GM23248 (cell line): ENCODE data around the gene OR10K1. TPM values are rescaled to one million over a fixed set of nuclear protein-coding genes. Genes with fewer than 3 reads are reported as not detected.

Source experiments
- DNase-seq: peaks from one replicate; pipeline ENCODE4 v3.0.0-alpha.2; 2015
- H2AFZ ChIP-seq: fragments of 200-600 bp; sonication (generic); 2 replicates; pipeline ENCODE4 v1.6.1; 2016; ENCODE audit warnings: antibody characterized with exemption
- H3F3A ChIP-seq: fragments of 200-600 bp; sonication (generic); 2 replicates; pipeline ENCODE4 v1.6.1; 2016; ENCODE audit warnings: mild to moderate bottlenecking, antibody characterized with exemption, mixed run types; ENCODE audit not compliant: insufficient read depth
- H3K27ac ChIP-seq: fragments of 200-600 bp; sonication (generic); 2 replicates; pipeline ENCODE4 v1.5.1; 2016; ENCODE audit warnings: mild to moderate bottlenecking
- H3K27me3 ChIP-seq: fragments of 200-600 bp; sonication (generic); replicated peaks from 2 replicates; pipeline ENCODE4 v1.6.1; 2016; ENCODE audit warnings: mild to moderate bottlenecking; ENCODE audit not compliant: insufficient read depth
- H3K36me3 ChIP-seq: fragments of 200-600 bp; sonication (generic); 2 replicates; pipeline ENCODE4 v1.6.1; 2016; ENCODE audit warnings: low read depth, mild to moderate bottlenecking
- H3K4me1 ChIP-seq: fragments of 200-600 bp; sonication (generic); 2 replicates; pipeline ENCODE4 v1.6.1; 2016; ENCODE audit warnings: mild to moderate bottlenecking; ENCODE audit not compliant: insufficient read depth
- H3K4me2 ChIP-seq: fragments of 200-600 bp; sonication (generic); one replicate; pipeline ENCODE4 v1.6.1; 2016; ENCODE audit warnings: mild to moderate bottlenecking; ENCODE audit not compliant: unreplicated experiment
- H3K4me3 ChIP-seq: fragments of 200-600 bp; sonication (generic); 2 replicates; pipeline ENCODE4 v1.5.1; 2016; ENCODE audit warnings: mild to moderate bottlenecking
- H3K79me2 ChIP-seq: fragments of 200-600 bp; sonication (generic); 2 replicates; pipeline ENCODE4 v1.6.1; 2016; ENCODE audit warnings: mild to moderate bottlenecking; ENCODE audit not compliant: insufficient read depth
- H3K9ac ChIP-seq: fragments of 200-600 bp; sonication (generic); 2 replicates; pipeline ENCODE4 v1.6.1; 2016; ENCODE audit warnings: mild to moderate bottlenecking
- H3K9me2 ChIP-seq: fragments of 200-600 bp; sonication (generic); 2 replicates; pipeline ENCODE4 v1.6.1; 2016; ENCODE audit warnings: mixed run types, mild to moderate bottlenecking, moderate library complexity; ENCODE audit not compliant: insufficient read depth
- H3K9me3 ChIP-seq: fragments of 200-600 bp; sonication (generic); one replicate; pipeline ENCODE4 v1.6.1; 2017; ENCODE audit warnings: low read depth
- H4K20me1 ChIP-seq: fragments of 200-600 bp; sonication (generic); 2 replicates; pipeline ENCODE4 v1.6.0; 2016; ENCODE audit not compliant: insufficient read depth
- EZH2 ChIP-seq: fragments of 200-600 bp; sonication (generic); IDR thresholded peaks from 2 replicates; pipeline ENCODE4 v1.6.1; 2018; ENCODE audit warnings: antibody characterized with exemption, mild to moderate bottlenecking; ENCODE audit not compliant: insufficient read depth, poor library complexity, severe bottlenecking
- EZH2phosphoT487 ChIP-seq: fragments of 200-600 bp; sonication (generic); IDR thresholded peaks from 2 replicates; pipeline ENCODE4 v1.6.1; 2018; ENCODE audit warnings: antibody characterized with exemption, moderate library complexity, mild to moderate bottlenecking, low read depth; ENCODE audit not compliant: insufficient read depth
- WGBS, 2 experiments: methylation state at CpG; one replicate each; pipeline ENCODE4 v1.1.6; 2015 to 2017; ENCODE audit warnings: low lambda C conversion rate in 2 of 2, low coverage in 1 of 2; ENCODE audit errors: missing lambda C conversion rate in 2 of 2; 5-methylcytosine and 5-hydroxymethylcytosine counted together
- in situ Hi-C: fragments of 300-500 bp; cut with MboI; formaldehyde crosslinking; loops from 2 replicates; pipeline ENCODE4 v1.15.0; 2020
- polyA plus RNA-seq: library from polyadenylated mRNA; unstranded; fragments of >200 nt; fragmentation: Nextera tagmentation; extraction: Ambion mirVana; gene quantifications from 2 replicates; pipeline ENCODE4 v1.2.1, GENCODE V29; 2016
- total RNA-seq: library from RNA; depleted of rRNA; stranded (reverse); fragments of >200 nt; shearing (Covaris generic); gene quantifications from 2 replicates; pipeline ENCODE4 v1.2.3, GENCODE V29; 2014

Gene OR10K1
- total and polyA plus RNA-seq, 2 experiments from 2014 or later = not detected

DNA sequence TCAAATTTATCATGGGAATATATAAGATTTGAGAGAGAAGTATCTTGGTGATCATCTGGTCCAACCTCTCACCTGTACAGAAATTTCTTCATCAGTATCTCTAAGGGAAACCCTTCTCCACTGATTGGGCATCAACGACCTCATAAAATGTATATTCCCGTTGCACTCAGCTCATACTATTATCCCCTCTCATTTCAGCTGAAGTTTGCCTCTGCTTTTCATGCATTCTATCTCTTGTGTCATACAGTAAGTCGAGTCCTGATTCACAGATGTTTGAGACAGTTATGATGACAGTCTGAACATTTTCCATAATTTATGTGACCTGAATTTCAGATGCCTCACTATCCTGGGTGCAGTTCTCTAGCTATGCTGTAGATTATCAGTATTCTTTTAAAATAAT, 31.4 kb downstream of the OR10K1 start:
- no peaks in the 10 kb centered on the region for H3K9me2 ChIP-seq
- H3K36me3 ChIP-seq = no peaks in the 10 kb centered on the region
- 5% methylated on average over 3 of the region's 3 CpGs for WGBS, 2 experiments
- H3K27ac ChIP-seq = no peak overlapping the region
- no peak overlapping the region for H3K9ac ChIP-seq
- H2AFZ ChIP-seq = no peak overlapping the region
- H3K4me3 ChIP-seq = no peak overlapping the region
- no peaks in the 10 kb centered on the region for H4K20me1 ChIP-seq
- no peaks in the 10 kb centered on the region for H3F3A ChIP-seq
- H3K4me2 ChIP-seq = no peak overlapping the region
- no peaks in the 10 kb centered on the region for H3K27me3 ChIP-seq
- no peaks in the 10 kb centered on the region for H3K9me3 ChIP-seq
- no peak for DNase-seq
- no peaks in the 10 kb centered on the region for H3K79me2 ChIP-seq
- TF ChIP-seq EZH2 (no peak), EZH2phosphoT487 (no peak)
- in situ Hi-C loops = no loop called here
- no peaks in the 10 kb centered on the region for H3K4me1 ChIP-seq

- Histone ChIP-seq H3K9ac (no peak overlapping the region), H3K79me2 (no peaks in the 10 kb centered on the region), H2AFZ (no peak overlapping the region), H3K27me3 (no peaks in the 10 kb centered on the region; the same call in 1 of the 2 replicates), H3K9me2 (no peaks in the 10 kb centered on the region), H3K4me3 (no peak overlapping the region), H4K20me1 (no peaks in the 10 kb centered on the region), H3K4me2 (no peak overlapping the region), H3F3A (no peaks in the 10 kb centered on the region), H3K9me3 (no peaks in the 10 kb centered on the region), H3K36me3 (no peaks in the 10 kb centered on the region), H3K27ac (no peak overlapping the region), H3K4me1 (no peaks in the 10 kb centered on the region)
- no peak for TF ChIP-seq EZH2phosphoT487
- TF ChIP-seq EZH2 = no peak
- in situ Hi-C loops = no loop called here
- DNase-seq = no peak
- 0% methylated on average over 2 of the region's 2 CpGs for WGBS, 2 experiments
Measured at GRCh38 chr1:158494796-158495195, 33.2 kb downstream of the OR10K1 start.

GRCh38 chr1:158496374-158496773, 34.7 kb downstream of the OR10K1 start:
- WGBS, 2 experiments = 6% methylated on average over 2 of the region's 2 CpGs
- H3K36me3 ChIP-seq = no peaks in the 10 kb centered on the region
- no peak overlapping the region for H3K9ac ChIP-seq
- no peak for TF ChIP-seq EZH2
- no peak for TF ChIP-seq EZH2phosphoT487
- peak; percentile 4 for DNase-seq
- H2AFZ ChIP-seq = no peak overlapping the region
- H3K4me1 ChIP-seq = no peaks in the 10 kb centered on the region
- no peaks in the 10 kb centered on the region; the same call in 1 of the 2 replicates for H3K27me3 ChIP-seq
- H3F3A ChIP-seq = no peaks in the 10 kb centered on the region
- in situ Hi-C loops = no loop called here
- H3K4me2 ChIP-seq = no peak overlapping the region
- no peak overlapping the region for H3K4me3 ChIP-seq
- no peak overlapping the region for H3K27ac ChIP-seq
- no peaks in the 10 kb centered on the region for H4K20me1 ChIP-seq
- no peaks in the 10 kb centered on the region for H3K9me2 ChIP-seq
- H3K9me3 ChIP-seq = no peaks in the 10 kb centered on the region
- H3K79me2 ChIP-seq = no peaks in the 10 kb centered on the region

- no peak overlapping the region for H3K27ac ChIP-seq
- H3F3A ChIP-seq = no peaks in the 10 kb centered on the region
- 0 to 7% methylated on average over 1 of the region's 1 CpG for WGBS, 2 experiments
- H3K9ac ChIP-seq = no peak overlapping the region
- H3K4me3 ChIP-seq = no peak overlapping the region
- in situ Hi-C loops = no loop called here
- no peak for TF ChIP-seq EZH2phosphoT487
- no peak for TF ChIP-seq EZH2
- H3K79me2 ChIP-seq = no peaks in the 10 kb centered on the region
- H3K9me3 ChIP-seq = no peaks in the 10 kb centered on the region
- H3K9me2 ChIP-seq = no peaks in the 10 kb centered on the region
- H3K4me1 ChIP-seq = no peaks in the 10 kb centered on the region
- no peak overlapping the region for H3K4me2 ChIP-seq
- H4K20me1 ChIP-seq = no peaks in the 10 kb centered on the region
- DNase-seq = peak; percentile 37
- no peaks in the 10 kb centered on the region for H3K36me3 ChIP-seq
- H3K27me3 ChIP-seq = no peaks in the 10 kb centered on the region
- no peak overlapping the region for H2AFZ ChIP-seq
Measured at GRCh38 chr1:158506369-158506987, 44.8 kb downstream of the OR10K1 start.
